ENCODE results near the gene HOGA1. TPM values are rescaled to one million over a fixed set of nuclear protein-coding genes. Genes with fewer than 3 reads are reported as not detected.
A peak's percentile ranks its signal among the peaks of the same experiment; 100 is the strongest.
"Not testable (repeated sequence)": the region's sequence is repeated elsewhere in the genome, so short reads cannot be mapped to it uniquely, and the experiment has no call there.

The HOGA1 gene
- total RNA-seq, 1 experiment from 2014 or later: 8.1 TPM

DNA sequence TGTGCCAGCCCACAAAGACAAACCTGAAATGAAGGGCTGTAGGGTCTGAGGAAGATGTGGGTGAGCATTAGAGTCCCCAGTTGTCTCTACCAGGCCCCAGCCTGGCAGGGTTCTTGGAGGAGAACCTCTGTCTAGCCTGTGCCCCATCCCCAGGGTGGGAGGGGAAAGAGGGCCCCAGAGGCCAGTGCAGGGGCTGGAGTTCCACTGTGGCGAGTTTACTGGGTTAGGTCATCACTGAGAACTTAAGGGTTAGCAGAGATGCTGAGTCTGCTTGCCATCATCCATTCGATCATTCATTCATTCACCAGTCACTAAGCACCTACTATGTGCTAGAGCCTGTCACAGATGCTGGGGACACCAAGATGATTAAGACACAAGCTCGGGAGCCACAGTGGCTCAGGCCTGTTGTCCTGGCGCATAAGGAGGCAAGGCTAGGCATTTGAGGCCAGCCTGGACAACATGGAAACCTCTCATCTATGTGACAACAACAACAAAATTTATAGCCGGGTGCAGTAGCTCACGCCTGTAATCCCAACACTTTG, 9.0 kb upstream of the HOGA1 start:
- in situ Hi-C loops (cut with HindIII; ENCODE audit: low sequenced_read_pairs): no loop called here
- DNase-seq (ENCODE audit: low spot score): no peak

DNA sequence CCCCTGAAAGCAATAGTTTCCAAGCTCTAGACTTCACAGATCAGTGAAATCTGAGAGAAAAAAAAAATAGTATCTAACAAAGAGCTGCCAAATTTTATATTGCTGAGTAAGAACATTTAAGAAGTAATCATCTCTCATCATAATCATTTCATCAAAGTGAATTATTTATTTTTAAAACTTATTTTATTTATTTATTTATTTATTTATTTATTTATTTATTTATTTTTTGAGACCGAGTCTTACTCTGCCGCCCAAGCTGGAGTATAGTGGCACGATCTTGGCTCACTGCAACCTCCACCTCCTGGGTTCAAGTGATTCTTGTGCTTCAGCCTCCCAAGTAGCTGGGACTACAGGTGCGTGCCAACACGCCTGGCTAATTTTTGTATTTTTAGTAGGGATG, 7.7 kb upstream of the HOGA1 start:
- DNase-seq (ENCODE audit: low spot score); in situ Hi-C loops (cut with HindIII; ENCODE audit: low sequenced_read_pairs): not testable (repeated sequence)

GRCh38 chr10:97577701-97578100, 6.5 kb upstream of the HOGA1 start:
- in situ Hi-C loops (cut with HindIII; ENCODE audit: low sequenced_read_pairs): no loop called here
- no peak for DNase-seq (ENCODE audit: low spot score)

GRCh38 chr10:97578171-97578844, 5.9 kb upstream of the HOGA1 start:
- in situ Hi-C loops (cut with HindIII; ENCODE audit: low sequenced_read_pairs): no loop called here
- DNase-seq (ENCODE audit: low spot score): no peak

- in situ Hi-C loops (cut with HindIII; ENCODE audit: low sequenced_read_pairs): no loop called here
- peak; percentile 67 for DNase-seq (ENCODE audit: low spot score)
These were observed 3.5 kb upstream of the HOGA1 start for GRCh38 chr10:97580421-97581367.

GRCh38 chr10:97582169-97582568, 2.0 kb upstream of the HOGA1 start:
- DNase-seq (ENCODE audit: low spot score): no peak
- in situ Hi-C loops (cut with HindIII; ENCODE audit: low sequenced_read_pairs): no loop called here

- no peak for DNase-seq (ENCODE audit: low spot score)
These were observed 713 bp upstream of the HOGA1 start for GRCh38 chr10:97583476-97583875.

DNA sequence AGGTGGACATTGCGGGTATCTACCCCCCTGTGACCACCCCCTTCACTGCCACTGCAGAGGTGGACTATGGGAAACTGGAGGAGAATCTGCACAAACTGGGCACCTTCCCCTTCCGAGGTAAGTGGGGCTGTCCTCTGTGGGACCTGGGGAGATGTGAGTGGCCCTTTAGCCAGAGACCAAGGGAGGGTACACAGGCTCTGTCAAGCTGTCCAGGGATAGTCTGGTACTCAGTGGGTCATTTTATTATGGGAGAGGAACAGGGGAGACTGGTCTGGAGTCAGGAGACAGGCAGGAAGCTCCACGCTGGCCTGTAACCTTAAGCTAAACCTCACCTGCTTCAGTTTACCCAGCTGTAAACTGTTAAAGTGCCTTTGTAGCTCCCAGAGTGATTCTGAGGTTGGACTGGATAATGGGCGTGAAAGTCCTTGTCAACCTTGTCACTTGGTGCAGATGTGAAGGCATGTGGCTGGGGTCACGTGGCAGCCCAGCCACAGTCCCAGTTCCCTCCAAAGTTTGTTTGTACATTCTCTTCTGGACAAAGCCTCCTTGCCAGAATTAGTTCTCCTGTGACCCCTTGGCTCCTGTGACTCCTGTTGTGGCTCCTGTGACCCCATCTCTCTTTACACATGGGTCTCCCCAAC, 729 bp downstream of the HOGA1 start:
- DNase-seq (ENCODE audit: low spot score): no peak
- in situ Hi-C loops (cut with HindIII; ENCODE audit: low sequenced_read_pairs): no loop called here

More at GRCh38 chr10:97583476-97583875, 713 bp upstream of the HOGA1 start:
- in situ Hi-C loops (cut with HindIII; ENCODE audit: low sequenced_read_pairs): no loop called here

GRCh38 chr10:97585439-97585811, 1.2 kb downstream of the HOGA1 start:
- no peak for DNase-seq (ENCODE audit: low spot score)
- in situ Hi-C loops (cut with HindIII; ENCODE audit: low sequenced_read_pairs): no loop called here

GRCh38 chr10:97587183-97587582, 3.0 kb downstream of the HOGA1 start:
- DNase-seq (ENCODE audit: low spot score): no peak
- in situ Hi-C loops (cut with HindIII; ENCODE audit: low sequenced_read_pairs): no loop called here

GRCh38 chr10:97589479-97589878, 5.3 kb downstream of the HOGA1 start, which contains the start of gene C10orf62:
Gene C10orf62 (plus strand): TSS chr10:97589721. CDS start chr10:97589898, 177 bp downstream.
- DNase-seq (ENCODE audit: low spot score): no peak
- in situ Hi-C loops (cut with HindIII; ENCODE audit: low sequenced_read_pairs): no loop called here

DNA sequence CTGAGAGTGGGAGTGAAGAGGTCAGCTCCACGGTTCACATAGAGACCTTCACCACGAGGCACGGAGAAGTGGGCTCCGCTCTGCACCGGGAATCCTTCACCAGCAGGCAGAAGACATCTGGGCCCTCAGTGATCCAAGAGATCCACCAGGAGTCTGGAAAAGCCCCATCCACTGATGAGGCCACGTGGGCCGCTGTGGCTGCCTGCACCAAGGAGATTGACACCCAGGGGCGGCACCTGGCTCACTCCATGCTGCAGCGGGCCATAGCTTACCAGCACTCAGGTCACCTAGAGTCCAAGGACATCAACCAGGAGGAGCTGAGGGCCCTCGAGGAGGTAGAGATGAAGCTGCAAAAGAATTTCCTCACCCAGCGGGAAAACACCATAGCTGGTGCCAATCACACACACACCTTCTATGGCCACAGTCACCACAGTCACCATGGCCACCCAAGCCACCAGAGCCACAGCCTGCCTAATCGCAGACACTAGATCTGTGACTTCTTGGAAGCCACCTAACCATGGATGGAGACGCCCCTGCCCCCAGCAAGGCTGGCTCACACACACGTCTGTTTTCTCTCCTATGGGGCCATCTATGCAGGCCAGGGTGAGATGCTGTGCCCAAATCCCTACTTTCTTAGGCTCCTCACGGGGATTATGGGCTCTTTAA, 6.0 kb downstream of the HOGA1 start:
- in situ Hi-C loops (cut with HindIII; ENCODE audit: low sequenced_read_pairs): no loop called here

DNA sequence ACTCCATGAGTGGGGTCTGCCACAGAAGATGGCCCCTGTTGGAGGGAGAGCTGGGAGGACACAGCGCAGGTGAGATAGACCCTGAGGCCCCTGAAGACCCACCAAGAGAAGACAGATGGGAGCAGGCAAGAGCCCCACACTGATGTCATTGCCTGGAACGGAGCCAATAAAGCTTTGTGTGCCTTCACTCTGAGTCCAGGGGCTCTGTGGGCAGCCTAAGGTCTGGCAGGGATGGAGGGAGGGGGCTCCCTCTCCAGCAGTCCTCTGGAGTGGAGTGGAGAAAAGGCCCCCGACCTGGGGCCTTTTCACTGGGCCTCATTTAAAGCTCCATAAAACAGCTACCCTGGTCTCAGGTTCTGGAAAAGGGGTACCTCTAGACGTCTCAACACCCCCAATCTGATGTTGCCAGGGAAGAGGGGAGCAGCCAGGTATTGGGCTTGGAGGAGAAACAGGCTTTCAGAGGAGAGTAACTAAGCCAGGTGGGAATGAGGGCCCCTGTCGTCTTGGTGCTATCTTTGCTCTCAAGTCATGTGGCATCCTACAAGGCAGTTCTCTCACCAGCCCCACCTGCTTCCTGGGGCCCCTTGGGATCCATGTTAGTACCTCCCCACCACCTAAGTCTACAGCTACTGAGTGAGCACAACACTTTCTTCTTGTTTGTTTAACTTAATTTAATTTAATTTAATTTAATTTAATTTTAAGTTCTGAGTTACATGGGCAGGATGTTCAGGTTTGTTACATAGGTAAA, 6.7 kb downstream of the HOGA1 start:
- in situ Hi-C loops (cut with HindIII; ENCODE audit: low sequenced_read_pairs): no loop called here
- no peak for DNase-seq (ENCODE audit: low spot score)

More for the DNA sequence above, 6.0 kb downstream of the HOGA1 start:
- DNase-seq (ENCODE audit: low spot score): no peak

DNA sequence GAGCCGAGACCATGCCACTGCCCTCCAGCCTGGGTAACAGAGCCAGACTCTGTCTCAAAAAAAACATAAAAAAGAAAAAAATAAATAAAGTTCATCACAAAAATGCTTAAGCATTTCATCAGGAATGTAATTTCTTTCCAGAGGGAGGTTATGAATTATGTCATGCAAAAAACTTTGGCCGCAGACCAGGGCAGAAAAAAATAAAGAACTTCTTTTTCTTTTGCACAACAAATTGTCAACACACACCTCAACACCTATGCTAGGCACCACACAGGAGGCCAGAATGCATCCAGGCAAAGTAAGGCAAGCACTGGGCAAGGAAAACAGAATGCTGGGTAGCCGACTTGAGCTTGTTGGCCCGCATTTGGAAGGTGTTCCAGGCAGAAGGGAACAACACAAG, 9.2 kb downstream of the HOGA1 start:
- in situ Hi-C loops (cut with HindIII; ENCODE audit: low sequenced_read_pairs): no loop called here
- DNase-seq (ENCODE audit: low spot score): no peak

DNA sequence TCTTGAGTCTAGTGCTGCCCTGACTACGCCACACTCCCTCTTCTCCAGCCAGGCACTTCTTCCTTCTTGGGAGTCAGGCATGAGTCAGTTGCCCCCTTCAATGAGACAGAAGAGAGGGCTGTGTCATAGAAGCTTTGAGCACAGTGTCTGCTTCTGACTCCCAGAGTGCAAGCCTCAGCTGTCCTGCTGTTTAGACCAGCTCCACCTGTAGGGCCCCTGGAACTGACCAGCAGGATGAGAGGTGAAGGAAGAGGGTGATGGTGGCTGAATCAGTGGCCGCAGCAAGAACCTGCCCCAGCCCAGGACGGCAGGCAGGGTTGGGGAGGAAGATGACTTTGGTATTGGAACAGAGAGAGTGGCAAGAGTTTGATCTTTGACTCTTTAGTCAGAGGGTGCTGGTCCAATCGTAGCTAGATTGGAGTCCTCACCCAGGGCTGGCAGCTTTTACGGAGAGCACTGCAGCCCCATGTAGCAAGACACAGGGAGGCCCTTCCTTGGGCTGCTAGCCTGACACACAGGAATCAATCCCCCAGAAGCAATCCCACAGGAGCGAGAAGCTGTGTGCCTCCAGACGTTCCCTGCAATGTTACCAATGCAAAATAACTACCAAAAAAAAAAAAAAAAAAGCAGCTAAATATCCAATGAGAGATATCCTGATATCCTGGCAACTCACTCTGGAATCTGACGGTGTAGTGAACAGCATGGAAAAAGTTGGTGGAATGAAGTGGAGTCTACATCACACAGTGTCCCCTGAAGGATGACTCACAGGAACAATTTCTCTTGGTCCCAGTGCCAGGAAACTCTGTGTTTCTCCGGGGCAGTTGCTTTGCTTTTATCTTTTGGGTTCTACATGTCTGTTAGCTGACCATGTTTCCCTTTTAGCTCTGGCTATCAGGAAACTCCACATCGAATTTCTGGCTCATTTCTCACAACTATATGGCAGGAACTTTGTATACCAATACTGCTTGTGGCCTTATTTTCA, 12.2 kb downstream of the HOGA1 start:
- in situ Hi-C loops (cut with HindIII; ENCODE audit: low sequenced_read_pairs): no loop called here
- no peak for DNase-seq (ENCODE audit: low spot score)

DNA sequence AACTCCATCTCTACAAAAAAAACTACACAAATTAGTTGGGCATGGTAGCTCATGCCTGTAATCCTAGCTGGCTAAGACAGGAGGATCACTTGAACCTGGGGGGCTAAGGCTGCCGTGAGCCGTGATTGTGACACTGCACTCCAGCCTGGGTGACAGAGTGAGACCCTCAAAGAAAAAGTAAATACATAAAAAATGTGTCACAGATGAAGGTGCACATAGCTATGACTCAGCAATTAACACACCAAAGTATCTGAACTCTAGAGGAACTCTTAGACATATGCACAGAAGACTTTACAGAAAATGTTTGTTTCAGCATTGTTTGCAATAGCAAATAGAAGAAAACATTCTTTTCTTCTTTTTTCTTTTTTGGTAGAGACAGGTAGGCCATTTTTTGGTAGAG, 13.6 kb downstream of the HOGA1 start:
- in situ Hi-C loops (cut with HindIII; ENCODE audit: low sequenced_read_pairs): no loop called here

More for the DNA sequence above, 13.6 kb downstream of the HOGA1 start:
- no peak for DNase-seq (ENCODE audit: low spot score)
